Stomach (tissue), 9 donors: ENCODE results near the gene NRP2. TPM values are rescaled to one million over a fixed set of nuclear protein-coding genes. Genes with fewer than 3 reads are reported as not detected.

ENCODE experiments used
- DNase-seq, 2 donors: peaks; one replicate each; pipeline versions ENCODE4 v3.0.0 to v3.0.0-alpha.2; 2013 to 2019
- H3K27ac ChIP-seq, 5 donors: fragments of 200-600 bp in 4 of 5; sonication (generic) in 4 of 5; one replicate each; pipeline ENCODE4 v1.5.1; 2013 to 2019; ENCODE audit warnings: mild to moderate bottlenecking in 1 of 5, moderate library complexity in 1 of 5
- H3K27me3 ChIP-seq, 3 donors: fragments of 200-600 bp; sonication (generic); one replicate each; pipeline ENCODE4 v1.5.1; 2017 to 2019; ENCODE audit warnings: mixed run types in 1 of 3
- H3K36me3 ChIP-seq, 4 donors: fragments of 200-600 bp; sonication (generic); 1 replicate in 3 of 4; 2 replicates in 1 of 4; pipeline ENCODE4 v1.5.1; 2016 to 2019
- H3K4me1 ChIP-seq, 4 donors: fragments of 200-600 bp; sonication (generic); one replicate each; pipeline ENCODE4 v1.5.1; 2016 to 2019
- H3K4me3 ChIP-seq, 4 donors: fragments of 200-600 bp; sonication (generic) in 3 of 4; one replicate each; pipeline ENCODE4 v1.5.1; 2016 to 2019; ENCODE audit warnings: mild to moderate bottlenecking in 1 of 4
- H3K9me3 ChIP-seq, 4 donors: fragments of 200-600 bp; sonication (generic); one replicate each; pipeline ENCODE4 v1.5.1; 2016 to 2019
- CTCF ChIP-seq, 7 experiments: fragments of 450-650 bp in 4 of 7; fragments of 200-600 bp in 3 of 7; sonication (generic) in 3 of 7; IDR thresholded peaks; one replicate each; pipeline ENCODE4 v1.5.1; 2016 to 2019; ENCODE audit warnings: antibody characterized with exemption in 7 of 7, control low read depth in 2 of 7, mild to moderate bottlenecking in 1 of 7
- EP300 ChIP-seq: sonication (generic); formaldehyde crosslinking; IDR thresholded peaks from one replicate; pipeline ENCODE4 v1.6.1; 2017; ENCODE audit warnings: antibody characterized with exemption
- POLR2A ChIP-seq, 4 donors: fragments of 450-650 bp; IDR thresholded peaks; one replicate each; pipeline ENCODE4 v1.6.1; 2016; ENCODE audit warnings: antibody characterized with exemption in 4 of 4, control low read depth in 2 of 4, mild to moderate bottlenecking in 1 of 4, moderate library complexity in 1 of 4
- POLR2AphosphoS5 ChIP-seq, 3 donors: sonication (generic); formaldehyde crosslinking; IDR thresholded peaks; one replicate each; pipeline ENCODE4 v1.6.1; 2016; ENCODE audit warnings: antibody characterized with exemption in 3 of 3
- WGBS, 5 donors: extraction: QIAGEN DNeasy Blood & Tissue Kit in 3 of 5; methylation state at CpG; one replicate each; pipeline versions ENCODE4 v1.1.5 to v1.1.7; 2013 to 2018; 5-methylcytosine and 5-hydroxymethylcytosine counted together
- intact Hi-C: fragments of 100-400 bp; cut with DNase I; formaldehyde crosslinking; loops from one replicate; pipeline ENCODE4 v1.15.1; 2023; ENCODE audit warnings: low total_unique reads
- polyA plus RNA-seq, 3 donors: library from polyadenylated mRNA; stranded (reverse); fragments of 200-250 nt; gene quantifications; one replicate each; pipeline ENCODE4 v1.2.3, GENCODE V29; 2013
- total RNA-seq, 5 donors: library from RNA; depleted of rRNA; stranded (reverse); fragments of >200 nt; gene quantifications; one replicate each; pipeline versions ENCODE4 v1.1.0 to v1.2.3, GENCODE V29; 2014 to 2016
- donor health status: healthy with polysubstance abuse.
- donor health status: Bipolar disorder and iron deficiency.
- donor health status: healthy.

Gene NRP2
- total and polyA plus RNA-seq, 8 donors: 0.92 to 166 (median 31.6) TPM

- Histone ChIP-seq H3K4me3 (no peak overlapping the region), H3K4me1 (peaks cover 0 to 4% (median 0%) of the 10 kb centered on the region in 4 donors), H3K27ac (no peak overlapping the region), H3K9me3 (no peaks in the 10 kb centered on the region), H3K36me3 (no peaks in the 10 kb centered on the region), H3K27me3 (no peaks in the 10 kb centered on the region)
- no peak for DNase-seq
- intact Hi-C loops: no loop called here
- TF ChIP-seq POLR2AphosphoS5 (IDR thresholded peaks at IDR 0.05): no peak
- TF ChIP-seq CTCF (IDR thresholded peaks at IDR 0.05): no peak
- TF ChIP-seq POLR2A (IDR thresholded peaks at IDR 0.05): no peak
- TF ChIP-seq EP300: no peak
- WGBS, 5 donors: 63 to 79% (median 72%) methylated on average over 2 of the region's 2 CpGs
These were observed 16.5 kb upstream of the NRP2 start for GRCh38 chr2:205665791-205666190.

DNA sequence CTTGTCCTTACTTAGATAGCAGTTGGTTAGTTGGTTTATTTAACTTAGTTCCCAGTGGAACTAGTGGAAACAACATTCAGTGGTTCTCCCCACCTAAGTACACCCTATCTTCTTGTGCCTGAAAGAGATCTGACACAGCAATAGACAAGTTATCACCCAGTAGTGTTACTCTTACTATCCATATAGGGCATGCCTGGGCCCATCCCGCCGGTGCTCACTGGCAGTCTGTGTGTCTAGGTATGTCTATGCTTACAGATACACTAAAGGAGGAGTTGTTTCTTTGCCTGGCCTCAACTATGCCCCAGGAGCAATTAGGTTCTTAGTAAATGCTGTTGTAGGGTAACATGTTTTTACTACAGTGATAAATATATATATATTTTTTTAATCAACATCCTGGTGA lies 12.0 kb upstream of the NRP2 start:
- 86 to 98% (median 92%) methylated on average over 2 of the region's 2 CpGs for WGBS, 5 donors
- TF ChIP-seq POLR2AphosphoS5 (IDR thresholded peaks at IDR 0.05) (no peak), EP300 (no peak), POLR2A (IDR thresholded peaks at IDR 0.05) (no peak), CTCF (IDR thresholded peaks at IDR 0.05) (no peak)
- H3K4me3 ChIP-seq: no peak overlapping the region
- no peak overlapping the region for H3K27ac ChIP-seq
- no peaks in the 10 kb centered on the region for H3K27me3 ChIP-seq
- no peaks in the 10 kb centered on the region for H3K36me3 ChIP-seq
- H3K9me3 ChIP-seq: no peaks in the 10 kb centered on the region
- DNase-seq: no peak
- H3K4me1 ChIP-seq: peaks cover 0 to 1% (median 0%) of the 10 kb centered on the region in 4 donors
- intact Hi-C loops: loop anchor here (10.0 kb wide), 1 partner anchor 1345 kb away; no protein-coding TSS in a partner anchor

GRCh38 chr2:205673312-205673711 lies 9.0 kb upstream of the NRP2 start:
- WGBS, 5 donors: 20 to 61% (median 45%) methylated on average over 1 of the region's 1 CpG
- intact Hi-C loops: loop anchor here (10.0 kb wide), 1 partner anchor 1349 kb away; no protein-coding TSS in a partner anchor
- TF ChIP-seq EP300 (no peak), POLR2A (IDR thresholded peaks at IDR 0.05) (no peak), CTCF (IDR thresholded peaks at IDR 0.05) (no peak), POLR2AphosphoS5 (IDR thresholded peaks at IDR 0.05) (no peak)

DNA sequence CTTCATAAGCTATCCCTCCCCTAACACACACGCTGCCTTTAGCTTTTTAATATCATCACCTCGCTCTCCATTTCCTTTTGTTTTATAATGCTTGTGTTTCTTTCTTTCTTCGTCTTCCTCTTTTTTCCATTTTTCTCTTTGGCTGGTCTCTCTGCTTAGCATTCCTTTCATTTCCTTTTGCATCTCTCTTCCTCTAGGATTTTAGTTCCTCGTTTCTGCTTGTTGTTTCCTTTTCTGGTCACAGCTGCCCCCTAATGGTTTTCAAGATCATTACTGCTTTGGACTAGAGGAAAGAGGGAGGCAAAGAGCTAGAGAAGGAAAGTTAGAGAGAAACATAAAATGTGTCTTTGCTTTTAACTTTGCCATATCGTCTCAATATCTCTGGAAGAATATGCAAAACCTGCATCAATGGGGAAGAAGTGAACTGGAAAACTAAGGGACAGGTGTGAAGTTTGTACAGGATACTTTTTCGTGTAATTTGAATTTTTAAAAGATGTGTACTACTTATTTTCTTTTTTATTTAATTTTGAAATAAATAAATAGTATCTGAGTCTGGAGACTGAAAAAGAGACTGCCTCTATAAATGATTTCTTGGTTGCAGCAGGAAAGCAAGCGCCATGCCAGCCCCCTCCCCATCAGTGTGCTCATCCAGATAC lies 6.3 kb upstream of the NRP2 start:
- TF ChIP-seq POLR2AphosphoS5 (IDR thresholded peaks at IDR 0.05) (peak in 1 of 3 donors; percentile 51), POLR2A (IDR thresholded peaks at IDR 0.05) (no peak), CTCF (IDR thresholded peaks at IDR 0.05) (peak in 5 of 7 experiments; percentile 63 to 90 (median 74)), EP300 (no peak)
- 26 to 32% (median 32%) methylated on average over 7 of the region's 7 CpGs for WGBS, 5 donors
- H3K4me3 ChIP-seq: no peak overlapping the region
- DNase-seq: peak in 1 of 2 donors; percentile 88
- peaks cover 8 to 21% (median 11%) of the 10 kb centered on the region in 4 donors for H3K4me1 ChIP-seq
- no peaks in the 10 kb centered on the region for H3K27me3 ChIP-seq
- intact Hi-C loops: loop anchor here (10.0 kb wide), 1 partner anchor 1351 kb away; no protein-coding TSS in a partner anchor
- no peaks in the 10 kb centered on the region for H3K9me3 ChIP-seq
- no peaks in the 10 kb centered on the region for H3K36me3 ChIP-seq
- no peak overlapping the region for H3K27ac ChIP-seq

More at GRCh38 chr2:205673312-205673711, 9.0 kb upstream of the NRP2 start:
- Histone ChIP-seq H3K4me1 (peaks cover 0 to 7% (median 0%) of the 10 kb centered on the region in 4 donors), H3K9me3 (no peaks in the 10 kb centered on the region), H3K36me3 (no peaks in the 10 kb centered on the region), H3K4me3 (no peak overlapping the region), H3K27me3 (no peaks in the 10 kb centered on the region), H3K27ac (no peak overlapping the region)
- DNase-seq: no peak
